HL-60 (cell line): ENCODE measurements around the gene PTPRT.

Experiments used
- DNase-seq, 2 experiments: peaks; one replicate each; pipeline ENCODE4 v3.0.0-alpha.2; 2010 to 2020; ENCODE audit warnings: low read depth in 1 of 2, low spot score in 1 of 2
- H3K27ac ChIP-seq: fragments of 250-450 bp; sonication (Bioruptor Pico); replicated peaks from 2 replicates; pipeline ENCODE4 v1.5.1; 2020; ENCODE audit warnings: mild to moderate bottlenecking, moderate library complexity
- H3K27me3 ChIP-seq: fragments of 250-450 bp; sonication (Bioruptor Pico); 2 replicates; pipeline ENCODE4 v1.5.1; 2021; ENCODE audit warnings: mild to moderate bottlenecking, moderate library complexity; ENCODE audit not compliant: insufficient read depth, poor library complexity, severe bottlenecking
- H3K4me3 ChIP-seq: replicated peaks from 2 replicates; pipeline ENCODE4 v1.5.1; 2011; ENCODE audit warnings: mild to moderate bottlenecking, control low read depth, low read length; ENCODE audit not compliant: insufficient read depth
- GABPA ChIP-seq: IDR thresholded peaks from 2 replicates; pipeline ENCODE4 v1.6.1; 2012; ENCODE audit warnings: low read depth
- POLR2AphosphoS5 ChIP-seq: IDR thresholded peaks from 2 replicates; pipeline ENCODE4 v1.6.1; 2012; ENCODE audit warnings: low read depth
- SPI1 ChIP-seq: IDR thresholded peaks from 2 replicates; pipeline ENCODE4 v1.6.1; 2012; ENCODE audit warnings: low read depth, mild to moderate bottlenecking, borderline replicate concordance
- TF ChIP-seq, protein P1 (sequence below): IDR thresholded peaks from one replicate; pipeline ENCODE4 v1.5.1; 2011; ENCODE audit warnings: low read length, control low read depth, inconsistent platforms; ENCODE audit not compliant: insufficient read depth
- TF ChIP-seq, protein P2 (sequence below): IDR thresholded peaks from 2 replicates; pipeline ENCODE4 v1.6.1; 2012; ENCODE audit warnings: low read depth; ENCODE audit not compliant: insufficient replicate concordance

The PTPRT gene

DNA sequence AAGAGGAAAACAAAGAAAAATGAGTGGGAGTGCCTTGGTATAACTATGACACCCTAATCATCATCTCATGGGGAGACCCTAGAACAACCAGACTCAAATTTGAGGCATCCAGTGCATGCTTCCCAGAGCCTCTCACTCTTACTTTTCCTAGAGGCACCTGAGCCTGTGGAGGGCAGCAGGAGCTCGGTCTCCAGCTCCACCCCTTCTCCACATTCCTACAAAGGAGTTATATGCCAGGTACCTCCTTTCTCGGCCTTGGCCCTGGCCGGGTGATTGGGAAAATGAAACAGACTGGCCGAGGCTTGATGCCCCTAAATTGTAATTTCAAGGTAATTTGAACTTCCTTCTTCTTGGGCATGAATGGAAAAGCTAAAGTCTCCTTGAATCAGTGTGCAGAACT, 810.3 kb downstream of the PTPRT start:
- TF ChIP-seq POLR2AphosphoS5 (no peak), GABPA (no peak), SPI1 (no peak)
- TF ChIP-seq, protein P1, sequence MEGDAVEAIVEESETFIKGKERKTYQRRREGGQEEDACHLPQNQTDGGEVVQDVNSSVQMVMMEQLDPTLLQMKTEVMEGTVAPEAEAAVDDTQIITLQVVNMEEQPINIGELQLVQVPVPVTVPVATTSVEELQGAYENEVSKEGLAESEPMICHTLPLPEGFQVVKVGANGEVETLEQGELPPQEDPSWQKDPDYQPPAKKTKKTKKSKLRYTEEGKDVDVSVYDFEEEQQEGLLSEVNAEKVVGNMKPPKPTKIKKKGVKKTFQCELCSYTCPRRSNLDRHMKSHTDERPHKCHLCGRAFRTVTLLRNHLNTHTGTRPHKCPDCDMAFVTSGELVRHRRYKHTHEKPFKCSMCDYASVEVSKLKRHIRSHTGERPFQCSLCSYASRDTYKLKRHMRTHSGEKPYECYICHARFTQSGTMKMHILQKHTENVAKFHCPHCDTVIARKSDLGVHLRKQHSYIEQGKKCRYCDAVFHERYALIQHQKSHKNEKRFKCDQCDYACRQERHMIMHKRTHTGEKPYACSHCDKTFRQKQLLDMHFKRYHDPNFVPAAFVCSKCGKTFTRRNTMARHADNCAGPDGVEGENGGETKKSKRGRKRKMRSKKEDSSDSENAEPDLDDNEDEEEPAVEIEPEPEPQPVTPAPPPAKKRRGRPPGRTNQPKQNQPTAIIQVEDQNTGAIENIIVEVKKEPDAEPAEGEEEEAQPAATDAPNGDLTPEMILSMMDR: no peak
- TF ChIP-seq, protein P2, sequence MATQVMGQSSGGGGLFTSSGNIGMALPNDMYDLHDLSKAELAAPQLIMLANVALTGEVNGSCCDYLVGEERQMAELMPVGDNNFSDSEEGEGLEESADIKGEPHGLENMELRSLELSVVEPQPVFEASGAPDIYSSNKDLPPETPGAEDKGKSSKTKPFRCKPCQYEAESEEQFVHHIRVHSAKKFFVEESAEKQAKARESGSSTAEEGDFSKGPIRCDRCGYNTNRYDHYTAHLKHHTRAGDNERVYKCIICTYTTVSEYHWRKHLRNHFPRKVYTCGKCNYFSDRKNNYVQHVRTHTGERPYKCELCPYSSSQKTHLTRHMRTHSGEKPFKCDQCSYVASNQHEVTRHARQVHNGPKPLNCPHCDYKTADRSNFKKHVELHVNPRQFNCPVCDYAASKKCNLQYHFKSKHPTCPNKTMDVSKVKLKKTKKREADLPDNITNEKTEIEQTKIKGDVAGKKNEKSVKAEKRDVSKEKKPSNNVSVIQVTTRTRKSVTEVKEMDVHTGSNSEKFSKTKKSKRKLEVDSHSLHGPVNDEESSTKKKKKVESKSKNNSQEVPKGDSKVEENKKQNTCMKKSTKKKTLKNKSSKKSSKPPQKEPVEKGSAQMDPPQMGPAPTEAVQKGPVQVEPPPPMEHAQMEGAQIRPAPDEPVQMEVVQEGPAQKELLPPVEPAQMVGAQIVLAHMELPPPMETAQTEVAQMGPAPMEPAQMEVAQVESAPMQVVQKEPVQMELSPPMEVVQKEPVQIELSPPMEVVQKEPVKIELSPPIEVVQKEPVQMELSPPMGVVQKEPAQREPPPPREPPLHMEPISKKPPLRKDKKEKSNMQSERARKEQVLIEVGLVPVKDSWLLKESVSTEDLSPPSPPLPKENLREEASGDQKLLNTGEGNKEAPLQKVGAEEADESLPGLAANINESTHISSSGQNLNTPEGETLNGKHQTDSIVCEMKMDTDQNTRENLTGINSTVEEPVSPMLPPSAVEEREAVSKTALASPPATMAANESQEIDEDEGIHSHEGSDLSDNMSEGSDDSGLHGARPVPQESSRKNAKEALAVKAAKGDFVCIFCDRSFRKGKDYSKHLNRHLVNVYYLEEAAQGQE: no peak
- H3K27ac ChIP-seq: no peak overlapping the region
- H3K27me3 ChIP-seq: no peaks in the 10 kb centered on the region
- DNase-seq: no peak
- no peak overlapping the region for H3K4me3 ChIP-seq

DNA sequence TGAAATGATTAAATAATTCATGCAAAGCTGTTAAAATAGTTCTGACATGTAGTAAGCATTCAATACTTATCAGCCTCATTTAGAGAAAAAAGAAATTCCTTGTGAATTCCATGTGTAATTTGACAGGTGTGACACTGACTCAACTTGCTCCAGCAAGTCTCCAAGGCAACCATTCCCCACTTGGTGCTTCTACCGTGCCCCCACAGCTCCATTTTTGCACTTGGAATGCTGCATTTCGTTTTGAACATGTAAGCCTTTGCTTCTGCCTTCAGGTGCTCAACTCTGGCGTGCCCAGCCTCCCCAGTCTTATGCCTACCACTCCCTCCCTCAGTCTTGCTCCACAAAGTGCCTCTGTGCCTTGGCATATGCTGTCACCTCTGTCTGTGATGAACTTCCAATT, 810.9 kb downstream of the PTPRT start:
- no peak for DNase-seq
- H3K4me3 ChIP-seq: no peak overlapping the region
- H3K27ac ChIP-seq: no peak overlapping the region
- TF ChIP-seq, protein P2: no peak
- TF ChIP-seq POLR2AphosphoS5 (no peak), GABPA (no peak)
- no peaks in the 10 kb centered on the region for H3K27me3 ChIP-seq

DNA sequence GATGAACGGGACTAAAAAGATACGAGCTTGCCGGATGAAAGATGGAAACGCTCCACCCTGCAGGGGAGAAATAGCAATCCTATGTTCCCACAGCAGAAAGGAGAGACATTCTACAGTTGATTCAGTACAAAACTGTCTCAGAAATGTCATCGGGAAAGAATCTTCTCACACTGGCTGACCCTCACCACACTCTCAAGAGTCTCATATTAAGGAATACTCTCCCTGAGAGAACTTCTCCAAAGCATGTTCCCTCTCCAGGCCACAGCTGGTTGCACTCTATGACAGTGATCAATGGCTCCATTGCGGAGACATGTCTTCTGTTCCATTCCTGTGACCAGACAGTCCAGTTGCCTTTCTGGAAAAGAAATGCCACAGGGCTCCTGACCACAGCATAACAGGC, 813.6 kb downstream of the PTPRT start:
- DNase-seq: no peak
- TF ChIP-seq SPI1: no peak
- TF ChIP-seq POLR2AphosphoS5: no peak

DNA sequence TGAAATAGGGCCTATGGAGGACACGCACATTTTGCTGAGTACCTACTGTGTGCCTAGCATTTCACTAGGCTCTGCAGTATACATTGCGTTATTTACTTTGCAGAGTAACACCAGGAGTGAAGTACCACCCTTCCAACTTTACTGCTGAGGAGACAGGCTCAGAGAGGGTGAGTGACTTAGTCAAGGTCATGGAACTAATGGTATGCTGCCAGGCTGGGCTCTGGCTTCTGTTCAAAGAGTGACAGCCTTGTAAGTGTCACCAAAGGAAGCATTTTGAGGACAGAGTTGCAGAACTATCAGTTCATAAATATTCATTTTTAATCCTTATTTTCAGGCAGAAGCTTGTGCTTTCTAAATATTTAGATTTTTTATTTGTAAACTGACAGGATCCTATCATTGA, 816.7 kb downstream of the PTPRT start:
- no peak for TF ChIP-seq SPI1
- TF ChIP-seq, protein P2: no peak
- TF ChIP-seq, protein P1: no peak
- no peak for TF ChIP-seq GABPA
- no peak for TF ChIP-seq POLR2AphosphoS5
- Histone ChIP-seq H3K4me3 (no peak overlapping the region), H3K27ac (no peak overlapping the region), H3K27me3 (no peaks in the 10 kb centered on the region)
- DNase-seq: no peak

More for the DNA sequence above, 813.6 kb downstream of the PTPRT start:
- H3K4me3 ChIP-seq: no peak overlapping the region
- H3K27me3 ChIP-seq: no peaks in the 10 kb centered on the region
- no peak overlapping the region for H3K27ac ChIP-seq
